NCI-H82 (cell line): ENCODE measurements around the gene BLOC1S5.

Experiments used
- DNase-seq: peaks from one replicate; lab custom pipeline; 2025; lab: John Stamatoyannopoulos, UW

The BLOC1S5 gene

DNA sequence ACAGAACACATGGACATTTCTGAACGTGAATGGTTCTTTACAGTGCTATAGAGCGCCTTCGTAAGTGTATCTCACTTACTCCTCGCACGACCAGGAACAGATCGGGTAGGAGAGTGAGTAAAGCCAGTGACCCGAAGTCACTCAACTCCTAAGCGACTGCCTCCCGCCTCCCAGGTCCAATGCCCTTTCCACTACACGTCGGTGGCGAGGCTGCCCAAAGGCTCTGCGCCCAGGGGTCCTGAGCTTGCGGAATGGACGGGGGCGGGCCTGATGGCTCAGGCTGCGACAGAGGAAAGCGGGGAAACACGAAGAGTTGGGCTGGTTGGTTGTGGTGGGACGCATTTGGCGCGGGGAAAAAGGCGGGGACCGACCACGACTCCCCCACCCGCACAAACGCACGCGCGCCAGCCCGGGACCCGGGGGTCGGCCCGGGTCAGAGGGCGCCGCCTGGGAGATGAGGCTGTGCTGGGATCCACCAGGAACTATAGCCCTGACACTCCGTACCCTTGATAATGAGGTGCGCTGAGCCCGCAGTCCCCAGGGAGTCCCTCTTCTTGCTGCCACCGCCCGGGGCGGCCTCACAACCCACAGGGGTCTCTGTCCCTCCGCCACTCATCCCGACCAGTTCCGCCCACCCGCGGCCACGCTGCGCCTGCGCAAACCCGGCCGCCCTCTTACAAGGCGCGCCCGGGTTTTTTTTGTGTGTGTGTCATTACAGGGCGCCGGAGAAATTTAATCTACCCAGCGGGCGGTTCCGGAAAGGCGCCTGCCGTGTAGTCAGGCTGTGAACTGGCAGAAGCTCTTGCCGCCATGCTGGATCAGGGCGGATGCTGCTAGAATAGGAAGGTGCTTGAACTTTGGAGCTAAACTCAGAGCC lies at the start of gene BLOC1S5:
BLOC1S5 (minus strand) TSS at position 629 of the 877 bp plus-strand sequence; CDS start at position 616, 13 bp downstream.
- peak; percentile 99 for DNase-seq

- no peak for DNase-seq
Observed at GRCh38 chr6:8113131-8113654, 49.0 kb upstream of the BLOC1S5 start.

DNA sequence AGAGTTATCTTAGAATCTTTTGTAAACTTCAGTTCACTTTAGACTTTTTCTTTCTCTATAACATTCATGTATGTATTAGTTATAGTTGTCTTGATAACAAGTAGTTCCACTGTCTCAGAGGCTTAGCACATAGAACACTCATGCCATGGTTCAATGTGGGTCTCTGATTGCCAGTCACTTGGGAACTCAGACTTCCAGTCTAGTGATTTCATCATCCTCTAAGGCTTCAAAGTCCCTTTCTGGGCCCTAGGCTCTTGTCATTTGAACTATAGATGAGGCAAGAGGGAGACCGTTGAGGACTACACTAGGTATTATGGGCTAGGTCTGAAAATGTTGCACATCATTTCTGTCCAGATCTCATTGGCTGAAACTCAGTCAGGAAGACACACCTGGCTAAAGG lies 46.5 kb upstream of the BLOC1S5 start:
- DNase-seq, result no peak

DNA sequence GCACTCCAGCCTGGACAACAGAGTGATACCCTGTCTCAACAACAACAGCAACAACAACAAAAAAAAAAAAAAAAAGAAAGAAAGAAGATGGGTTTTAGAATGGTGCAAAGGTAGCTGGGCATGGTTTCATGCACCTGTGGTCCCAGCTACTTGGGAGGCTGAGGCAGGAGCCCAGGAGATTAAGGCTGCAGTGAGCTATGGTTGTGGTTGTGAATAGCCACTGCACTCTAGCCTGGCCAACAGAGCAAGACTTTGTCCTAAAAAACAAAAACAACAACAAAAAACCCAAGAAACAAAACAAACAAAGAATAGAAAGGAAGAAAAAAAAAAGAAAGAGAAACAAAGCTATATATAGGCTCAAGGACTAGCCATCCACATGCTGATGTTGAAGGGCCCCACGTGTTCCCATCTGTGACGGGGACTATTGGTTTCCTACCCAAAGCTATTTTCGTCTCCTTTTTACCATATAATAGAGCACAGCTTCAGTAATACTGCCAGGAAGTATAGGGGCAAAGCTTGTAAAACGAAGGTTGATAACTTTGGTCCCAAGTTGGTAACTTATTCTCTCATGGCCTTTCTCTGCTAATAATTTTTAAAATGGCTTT lies 46.0 kb upstream of the BLOC1S5 start:
- no peak for DNase-seq

DNA sequence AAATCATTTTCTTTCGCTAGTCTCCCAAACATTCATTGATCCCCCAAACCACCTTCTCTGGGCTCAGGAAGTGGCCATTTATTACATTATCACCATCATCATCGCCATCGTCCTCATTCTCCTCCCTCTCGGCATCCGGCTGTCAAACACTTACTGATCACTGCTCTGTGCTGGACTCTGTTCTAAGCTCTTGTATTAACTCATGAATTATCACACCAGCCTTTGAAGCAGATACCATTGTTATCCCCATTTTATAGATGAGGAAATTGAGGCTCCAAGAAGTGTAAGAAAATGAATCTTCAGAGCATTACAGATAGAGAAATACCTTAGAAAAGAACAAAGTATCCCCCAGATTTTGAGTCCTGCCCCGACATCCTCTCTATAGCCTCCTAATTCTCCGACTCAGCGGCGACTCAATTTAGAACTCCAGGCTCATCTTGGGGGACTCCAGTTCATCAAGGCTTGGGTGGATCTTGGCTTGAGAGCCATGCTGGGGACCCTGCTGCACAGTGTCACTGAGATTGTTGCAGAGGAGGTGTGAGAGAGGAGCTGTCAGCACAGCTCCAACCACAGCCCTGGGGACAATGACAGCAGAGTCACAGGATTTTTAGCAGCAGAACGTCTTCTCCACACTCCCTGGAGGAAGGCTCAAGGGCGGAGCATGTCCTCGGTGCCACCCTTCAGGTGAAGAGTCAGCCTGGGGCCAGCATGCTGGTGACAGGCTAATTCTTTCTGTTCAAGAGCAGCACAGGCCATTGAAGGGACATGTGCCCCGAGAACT lies 44.8 kb upstream of the BLOC1S5 start:
- no peak for DNase-seq

- no peak for DNase-seq
Observed at GRCh38 chr6:8108031-8108660, 44.0 kb upstream of the BLOC1S5 start.

GRCh38 chr6:8105791-8106190 lies 41.6 kb upstream of the BLOC1S5 start:
- DNase-seq, result no peak

GRCh38 chr6:8103726-8104125 lies 39.5 kb upstream of the BLOC1S5 start:
- DNase-seq, result no peak

DNA sequence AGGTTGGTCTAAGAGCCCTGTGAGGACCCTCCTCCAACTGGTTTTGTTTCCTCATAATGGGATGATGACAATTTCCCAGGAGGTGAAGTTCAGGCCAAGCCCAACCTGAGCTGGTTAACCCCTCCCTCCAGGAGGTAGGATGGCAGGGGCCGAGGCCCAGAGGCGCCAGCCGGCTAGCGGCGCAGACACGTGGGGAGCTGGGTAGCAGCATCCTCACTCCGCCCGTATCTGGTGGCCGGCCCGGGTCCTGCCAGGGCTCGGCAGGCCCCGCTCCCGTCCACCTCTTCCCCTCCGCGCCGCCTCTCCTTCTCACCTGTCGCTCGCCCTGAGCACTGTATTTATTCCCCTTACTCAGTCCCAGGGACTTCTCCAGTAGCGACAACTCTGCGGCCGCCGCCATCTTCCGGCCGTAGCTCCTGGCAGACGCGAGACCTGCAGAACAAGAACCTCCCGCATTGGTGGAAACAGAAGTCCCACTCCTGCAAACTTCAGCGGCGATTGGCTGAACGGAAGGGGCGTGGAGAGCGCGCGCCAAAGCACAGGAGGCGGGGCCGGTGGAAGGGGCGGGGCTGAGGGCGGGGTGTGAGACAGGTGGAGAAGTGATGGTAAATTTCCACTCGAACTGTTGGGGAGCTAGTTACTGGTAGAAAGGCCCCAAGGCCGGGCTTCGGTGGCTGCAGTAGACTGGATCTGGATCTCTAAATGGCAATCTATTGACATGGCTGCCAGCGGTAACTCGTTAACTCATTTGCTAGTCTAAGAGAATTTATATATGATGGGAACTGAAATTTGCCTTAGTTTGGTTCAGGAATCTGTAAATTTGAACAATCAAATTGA lies 38.2 kb upstream of the BLOC1S5 start, which contains the start of gene EEF1E1:
EEF1E1 (minus strand) TSS at position 427 of the 837 bp plus-strand sequence; CDS start at position 400, 27 bp downstream.
- peak; percentile 97 for DNase-seq

GRCh38 chr6:8100159-8100854 lies 36.1 kb upstream of the BLOC1S5 start:
- no peak for DNase-seq

DNA sequence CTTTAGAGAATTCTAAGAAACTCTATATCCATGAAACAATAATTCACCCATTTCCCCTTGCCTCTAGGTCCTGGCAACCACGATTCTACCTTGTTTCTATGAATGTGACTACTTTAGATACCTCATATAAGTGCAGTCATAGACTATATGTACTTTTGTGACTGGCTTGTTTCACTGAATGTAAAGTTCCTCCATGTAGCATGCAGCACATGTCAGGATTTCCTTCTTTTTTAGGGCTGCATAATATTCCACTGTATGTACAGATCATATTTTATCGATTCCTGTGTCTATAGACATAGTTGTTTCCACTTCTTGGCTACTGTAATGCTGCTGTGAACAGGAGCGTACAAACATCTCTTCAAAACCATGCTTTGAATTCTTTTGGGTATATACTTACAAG lies 26.5 kb upstream of the BLOC1S5 start:
- DNase-seq, result no peak

DNA sequence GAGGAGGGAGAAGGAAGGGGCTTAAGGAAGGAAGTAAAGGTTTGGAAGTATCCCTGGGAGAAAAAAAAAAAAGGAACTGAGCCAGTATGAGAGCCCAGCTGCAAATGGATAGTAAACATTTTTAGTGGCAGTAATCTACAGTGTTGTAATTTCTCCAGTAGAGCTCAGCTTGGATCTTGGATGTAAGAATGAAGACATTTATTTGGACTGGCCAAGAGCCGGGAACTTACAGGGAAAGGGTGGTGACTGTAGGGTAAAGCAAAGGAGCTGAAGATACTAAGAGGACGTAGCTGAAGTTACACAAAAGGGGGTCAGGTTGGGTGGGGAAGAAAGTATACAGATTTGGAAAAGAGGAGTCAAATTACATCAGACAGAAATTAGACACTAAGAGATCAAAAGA lies 24.7 kb upstream of the BLOC1S5 start:
- DNase-seq, result no peak

DNA sequence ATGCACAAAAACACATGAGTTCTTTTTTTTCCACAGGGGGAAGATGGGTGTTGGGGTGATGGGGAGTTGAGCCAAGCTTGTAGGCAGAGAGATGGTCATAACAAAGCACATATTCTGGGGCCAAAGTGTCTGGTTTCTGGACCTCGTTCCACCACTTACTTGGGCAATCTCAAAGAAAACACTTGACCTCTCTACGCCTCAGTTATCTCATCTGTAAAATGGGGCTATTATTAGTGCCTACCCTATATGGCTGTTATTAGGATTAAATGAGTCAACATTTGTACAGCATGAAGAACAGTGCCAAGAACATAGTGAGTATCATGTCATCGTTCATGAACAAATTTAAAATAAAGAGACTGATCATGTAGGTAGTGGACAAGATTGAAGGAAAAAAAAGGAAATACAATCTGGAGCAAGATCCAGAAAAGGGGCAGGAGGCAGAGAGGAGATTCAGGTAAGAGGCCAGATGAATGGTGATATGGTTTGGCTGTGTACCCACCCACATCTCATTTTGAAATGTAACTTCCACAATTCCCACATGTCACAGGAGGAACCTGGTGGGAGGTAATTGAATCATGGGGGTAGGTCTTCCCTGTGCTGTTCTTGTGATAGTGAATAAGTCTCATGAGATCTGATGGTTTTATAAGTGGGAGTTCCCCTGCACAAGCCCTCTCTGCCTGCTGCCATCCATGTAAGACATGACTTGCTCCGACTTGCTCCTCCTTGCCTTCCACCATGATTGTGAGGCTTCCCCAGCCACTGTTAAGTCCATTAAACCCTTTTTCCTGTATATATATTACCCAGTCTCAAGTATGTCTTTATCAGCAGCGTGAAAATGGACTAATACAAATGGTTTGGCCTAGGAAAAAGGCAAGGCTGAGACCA lies 23.9 kb upstream of the BLOC1S5 start:
- DNase-seq, result no peak

- DNase-seq, result no peak
Observed at GRCh38 chr6:8086755-8087306, 22.6 kb upstream of the BLOC1S5 start.

DNA sequence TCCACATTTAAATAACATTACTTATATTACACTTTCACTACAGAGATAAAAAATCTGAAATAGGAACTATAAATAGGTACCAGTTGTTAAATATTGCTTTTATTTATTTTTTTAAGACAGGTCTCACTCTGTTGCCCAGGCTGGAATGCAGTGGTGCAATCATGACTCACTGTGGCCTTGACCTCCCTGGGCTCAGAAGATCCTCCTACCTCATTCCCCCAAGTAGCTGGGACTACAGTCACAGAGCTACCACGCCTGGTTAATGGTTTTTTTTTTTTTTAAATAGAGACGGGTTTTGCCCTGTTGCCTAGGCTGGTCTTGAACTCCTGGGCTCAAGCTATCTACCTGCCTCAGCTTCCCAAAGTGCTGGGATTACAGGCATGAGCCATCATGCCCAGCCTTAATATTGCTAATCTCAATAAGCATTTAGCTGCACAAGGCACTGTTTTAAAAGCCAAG lies 20.9 kb upstream of the BLOC1S5 start:
- no peak for DNase-seq

GRCh38 chr6:8084586-8084985 lies 20.4 kb upstream of the BLOC1S5 start:
- no peak for DNase-seq

- no peak for DNase-seq
Observed at GRCh38 chr6:8082954-8083858, 19.0 kb upstream of the BLOC1S5 start.

GRCh38 chr6:8082572-8082953 lies 18.4 kb upstream of the BLOC1S5 start:
- DNase-seq, result no peak
